NB4 (cell line): ENCODE results near the gene OR10A3.

Source experiments
- DNase-seq: peaks from one replicate; pipeline ENCODE4 v3.0.0; 2010; ENCODE audit warnings: low read depth
- H3K4me3 ChIP-seq: one replicate; pipeline ENCODE4 v1.5.1; 2011; ENCODE audit warnings: mild to moderate bottlenecking, low read depth, low read length, moderate library complexity
- CTCF ChIP-seq: IDR thresholded peaks from one replicate; pipeline ENCODE4 v1.5.1; 2012; ENCODE audit warnings: low read depth, low read length
- MAX ChIP-seq: IDR thresholded peaks from 2 replicates; pipeline ENCODE4 v1.6.1; 2011; ENCODE audit warnings: low read depth, low read length
- MYC ChIP-seq: IDR thresholded peaks from 2 replicates; pipeline ENCODE4 v1.6.1; 2011; ENCODE audit warnings: low read depth, low read length
- POLR2A ChIP-seq: IDR thresholded peaks from 2 replicates; pipeline ENCODE4 v1.6.1; 2011; ENCODE audit warnings: mild to moderate bottlenecking; ENCODE audit not compliant: insufficient read length; ENCODE audit errors: extremely low read depth

The OR10A3 gene

GRCh38 chr11:7901319-7901854 is 40.1 kb downstream of the OR10A3 start:
- DNase-seq: no peak
- no peak overlapping the region for H3K4me3 ChIP-seq
- no peak for TF ChIP-seq MAX
- no peak for TF ChIP-seq POLR2A
- TF ChIP-seq MYC: no peak

GRCh38 chr11:7900686-7901085 is 40.8 kb downstream of the OR10A3 start:
- no peak for DNase-seq
- TF ChIP-seq POLR2A: no peak
- TF ChIP-seq CTCF: no peak
- no peak for TF ChIP-seq MYC
- no peak for TF ChIP-seq MAX
- H3K4me3 ChIP-seq: no peak overlapping the region

GRCh38 chr11:7899418-7899817 is 42.1 kb downstream of the OR10A3 start:
- no peak for TF ChIP-seq MAX
- no peak for TF ChIP-seq MYC
- TF ChIP-seq POLR2A: no peak
- TF ChIP-seq CTCF: no peak
- no peak overlapping the region for H3K4me3 ChIP-seq
- no peak for DNase-seq

GRCh38 chr11:7898666-7899283 is 42.7 kb downstream of the OR10A3 start:
- no peak for TF ChIP-seq MAX
- no peak for TF ChIP-seq MYC
- TF ChIP-seq POLR2A: no peak
- no peak for DNase-seq

GRCh38 chr11:7896009-7896785 is 45.3 kb downstream of the OR10A3 start:
- TF ChIP-seq MAX (no peak), CTCF (no peak), MYC (no peak), POLR2A (no peak)
- DNase-seq: no peak
- H3K4me3 ChIP-seq: no peak overlapping the region

More at GRCh38 chr11:7898666-7899283, 42.7 kb downstream of the OR10A3 start:
- H3K4me3 ChIP-seq: no peak overlapping the region

GRCh38 chr11:7894251-7894650 is 47.3 kb downstream of the OR10A3 start:
- no peak overlapping the region for H3K4me3 ChIP-seq
- no peak for DNase-seq
- TF ChIP-seq CTCF (no peak), POLR2A (no peak), MAX (no peak), MYC (no peak)
